Thymus (tissue), 11 donors: Measurements from ENCODE around the gene TWNK. TPM values are rescaled to one million over a fixed set of nuclear protein-coding genes. Genes with fewer than 3 reads are reported as not detected.

ENCODE experiments used
- DNase-seq, 9 donors: peaks; one replicate each; pipeline ENCODE4 v3.0.0-alpha.2; 2013; ENCODE audit warnings: low spot score in 9 of 9, low read depth in 6 of 9, missing footprints in 1 of 9
- H3K27ac ChIP-seq, 2 donors: one replicate each; pipeline ENCODE4 v1.5.1; 2013; ENCODE audit warnings: control low read depth in 1 of 2, low read depth in 1 of 2, low read length in 1 of 2, mild to moderate bottlenecking in 1 of 2, moderate library complexity in 1 of 2
- H3K27me3 ChIP-seq, 2 donors: one replicate each; pipeline ENCODE4 v1.5.1; 2013; ENCODE audit warnings: low read length in 1 of 2; ENCODE audit not compliant: control insufficient read depth in 2 of 2, insufficient read depth in 1 of 2
- H3K36me3 ChIP-seq, 2 donors: one replicate each; pipeline ENCODE4 v1.5.1; 2013; ENCODE audit warnings: low read length in 1 of 2, mild to moderate bottlenecking in 1 of 2, moderate library complexity in 1 of 2; ENCODE audit not compliant: control insufficient read depth in 2 of 2, insufficient read depth in 2 of 2
- H3K4me1 ChIP-seq, 2 donors: one replicate each; pipeline ENCODE4 v1.5.1; 2013; ENCODE audit warnings: low read length in 2 of 2; ENCODE audit not compliant: control insufficient read depth in 2 of 2, insufficient read depth in 2 of 2
- H3K4me3 ChIP-seq, 2 donors: one replicate each; pipeline ENCODE4 v1.5.1; 2013; ENCODE audit warnings: low read length in 2 of 2, control low read depth in 1 of 2, mild to moderate bottlenecking in 1 of 2
- H3K9me3 ChIP-seq, 2 donors: one replicate each; pipeline ENCODE4 v1.5.1; 2013; ENCODE audit warnings: low read length in 1 of 2, mild to moderate bottlenecking in 1 of 2; ENCODE audit not compliant: control insufficient read depth in 2 of 2, insufficient read depth in 1 of 2
- WGBS: extraction: QIAGEN DNeasy Blood & Tissue Kit; methylation state at CpG from one replicate; pipeline ENCODE4 v1.1.7; 2013; 5-methylcytosine and 5-hydroxymethylcytosine counted together
- polyA plus RNA-seq: library from polyadenylated mRNA; stranded (reverse); fragments of 200-250 nt; gene quantifications from one replicate; pipeline ENCODE4 v1.2.3, GENCODE V29; 2013
- total RNA-seq: library from RNA; stranded (reverse); fragments of 120-200 nt; gene quantifications from one replicate; pipeline ENCODE4 v1.2.4, GENCODE V29; 2013
- donor health status: healthy.

The TWNK gene
- total and polyA plus RNA-seq, 2 donors, result 5.9 to 9.1 TPM

DNA sequence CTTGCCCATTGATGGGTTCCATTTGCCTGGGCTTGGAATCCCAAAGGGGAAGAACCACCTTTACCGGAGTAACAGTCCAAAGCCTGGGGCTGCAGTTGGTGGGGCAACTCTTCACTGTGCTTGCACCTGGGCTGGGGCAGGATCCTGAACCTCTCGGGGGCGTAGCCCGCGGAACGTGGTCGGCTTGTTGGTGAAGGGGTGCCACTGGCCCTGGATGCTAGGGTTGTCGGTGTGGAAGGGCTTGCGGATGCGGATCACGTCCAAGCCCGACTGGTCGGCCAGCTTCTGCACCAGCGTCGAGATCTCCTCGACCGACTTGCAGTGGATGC lies 756 bp upstream of the TWNK start:
- Histone ChIP-seq H3K36me3 (peaks cover 29 to 36% of the 10 kb centered on the region in 2 donors), H3K9me3 (peaks cover 0 to 6% of the 10 kb centered on the region in 2 donors), H3K27me3 (peaks cover 0 to 2% of the 10 kb centered on the region in 2 donors), H3K27ac (no peak overlapping the region), H3K4me1 (peaks cover 10 to 22% of the 10 kb centered on the region in 2 donors), H3K4me3 (peak overlapping the region; percentile 61 to 98)
- DNase-seq, result no peak
- WGBS, result 34% methylated on average over 17 of the region's 17 CpGs

GRCh38 chr10:100987685-100988049 lies 324 bp downstream of the TWNK start:
- Histone ChIP-seq H3K27ac (peak overlapping the region in 1 of 2 donors; percentile 88), H3K9me3 (peaks cover 0 to 6% of the 10 kb centered on the region in 2 donors), H3K4me1 (peaks cover 10 to 22% of the 10 kb centered on the region in 2 donors), H3K27me3 (peaks cover 0 to 2% of the 10 kb centered on the region in 2 donors), H3K4me3 (peak overlapping the region; percentile 61 to 98), H3K36me3 (peaks cover 29 to 34% of the 10 kb centered on the region in 2 donors)
- whole genome bisulfite sequencing, result 3% methylated on average over 15 of the region's 15 CpGs
- no peak for DNase-seq

GRCh38 chr10:100988166-100988565 lies 823 bp downstream of the TWNK start:
- WGBS, result 80% methylated on average over 10 of the region's 10 CpGs
- H3K27ac ChIP-seq, result no peak overlapping the region
- H3K4me1 ChIP-seq, result peaks cover 10 to 22% of the 10 kb centered on the region in 2 donors

DNA sequence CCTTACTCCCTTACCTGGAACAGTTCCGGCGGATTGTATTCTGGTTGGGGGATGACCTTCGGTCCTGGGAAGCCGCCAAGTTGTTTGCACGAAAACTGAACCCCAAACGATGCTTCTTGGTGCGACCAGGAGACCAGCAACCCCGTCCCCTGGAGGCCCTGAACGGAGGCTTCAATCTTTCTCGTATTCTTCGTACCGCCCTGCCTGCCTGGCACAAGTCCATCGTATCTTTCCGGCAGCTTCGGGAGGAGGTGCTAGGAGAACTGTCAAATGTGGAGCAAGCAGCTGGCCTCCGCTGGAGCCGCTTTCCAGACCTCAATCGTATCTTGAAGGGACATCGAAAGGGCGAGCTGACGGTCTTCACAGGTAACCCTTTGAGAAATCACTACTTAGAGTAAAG lies 1.7 kb downstream of the TWNK start:
- WGBS, result 94% methylated on average over 21 of the region's 21 CpGs
- Histone ChIP-seq H3K4me3 (no peak overlapping the region), H3K27me3 (peaks cover 0 to 2% of the 10 kb centered on the region in 2 donors), H3K36me3 (peaks cover 27 to 37% of the 10 kb centered on the region in 2 donors), H3K4me1 (peaks cover 10 to 22% of the 10 kb centered on the region in 2 donors), H3K27ac (no peak overlapping the region), H3K9me3 (peaks cover 0 to 6% of the 10 kb centered on the region in 2 donors)
- DNase-seq, result no peak

More at GRCh38 chr10:100988166-100988565, 823 bp downstream of the TWNK start:
- Histone ChIP-seq H3K36me3 (peaks cover 30 to 34% of the 10 kb centered on the region in 2 donors), H3K4me3 (peak overlapping the region; percentile 61 to 98), H3K9me3 (peaks cover 0 to 6% of the 10 kb centered on the region in 2 donors), H3K27me3 (peaks cover 0 to 2% of the 10 kb centered on the region in 2 donors)
- DNase-seq, result no peak

GRCh38 chr10:100993986-100994708 lies 6.8 kb downstream of the TWNK start:
- WGBS, result 91% methylated on average over 10 of the region's 10 CpGs
- Histone ChIP-seq H3K27ac (no peak overlapping the region), H3K36me3 (peaks cover 24 to 35% of the 10 kb centered on the region in 2 donors), H3K27me3 (peaks cover 0 to under 1% of the 10 kb centered on the region in 2 donors), H3K9me3 (peaks cover 0 to 1% of the 10 kb centered on the region in 2 donors), H3K4me3 (no peak overlapping the region), H3K4me1 (peaks cover 17 to 23% of the 10 kb centered on the region in 2 donors)
- no peak for DNase-seq

DNA sequence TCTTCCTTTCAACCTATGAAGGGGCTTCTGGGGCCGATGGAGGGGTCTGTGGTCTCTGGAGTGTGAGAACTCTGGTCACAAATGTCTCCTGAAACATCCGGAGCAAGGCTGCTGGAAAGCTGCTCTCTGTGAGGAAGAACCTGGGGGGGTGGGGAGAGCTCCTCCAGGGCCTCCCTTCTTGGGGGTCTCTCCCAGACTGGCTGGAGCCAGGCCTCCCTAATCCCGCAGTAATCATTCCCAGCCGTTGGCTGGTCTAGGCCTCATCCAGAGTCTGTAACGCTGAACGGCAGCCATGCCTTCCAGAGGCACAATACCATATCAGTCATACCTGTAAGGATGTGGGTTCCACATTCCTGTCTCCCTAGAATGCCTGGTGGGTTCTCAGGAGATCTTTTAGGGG lies 7.8 kb downstream of the TWNK start:
- H3K4me3 ChIP-seq, result no peak overlapping the region
- H3K4me1 ChIP-seq, result peaks cover 22 to 27% of the 10 kb centered on the region in 2 donors
- 90% methylated on average over 6 of the region's 6 CpGs for WGBS
- peaks cover 0 to 9% of the 10 kb centered on the region in 2 donors for H3K27me3 ChIP-seq
- no peak overlapping the region for H3K27ac ChIP-seq
- no peak for DNase-seq
- H3K36me3 ChIP-seq, result peaks cover 18 to 29% of the 10 kb centered on the region in 2 donors
- no peaks in the 10 kb centered on the region for H3K9me3 ChIP-seq

DNA sequence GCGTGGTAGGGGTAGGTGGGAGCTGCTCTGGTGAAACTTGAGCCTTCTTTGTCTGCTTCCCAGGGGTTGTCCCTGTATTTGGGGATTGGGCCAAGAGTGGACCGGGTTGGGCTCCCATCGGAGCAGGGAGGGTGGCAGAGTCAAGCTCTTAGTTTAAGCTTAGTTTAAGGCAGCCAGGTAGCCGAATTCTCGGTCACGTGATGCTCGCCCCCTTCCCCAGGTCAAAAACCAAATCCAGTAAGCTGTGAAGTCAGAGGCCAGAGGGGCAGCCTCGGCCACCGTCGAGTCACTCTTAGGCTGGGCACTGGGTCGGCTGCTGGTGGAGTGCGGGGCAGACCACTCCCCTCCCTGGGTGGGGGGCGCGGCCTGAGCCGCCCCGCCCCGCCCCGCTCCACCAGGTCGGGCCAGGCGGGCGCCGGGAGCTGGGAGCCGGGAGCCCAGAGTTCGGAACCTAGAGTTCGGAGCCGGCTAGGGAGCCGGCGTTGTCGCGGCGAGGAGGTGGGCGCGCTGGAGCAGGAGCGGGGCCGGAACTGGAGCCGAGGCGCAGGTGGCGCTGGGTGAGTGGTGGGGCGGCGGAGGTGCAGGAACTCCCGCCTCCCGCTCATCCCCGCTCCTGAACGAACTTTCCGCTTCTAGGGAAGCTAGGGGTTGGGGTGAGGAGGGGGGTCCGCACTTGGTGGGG lies 9.5 kb downstream of the TWNK start:
- Histone ChIP-seq H3K27me3 (peaks cover 0 to 20% of the 10 kb centered on the region in 2 donors), H3K4me1 (peaks cover 22 to 29% of the 10 kb centered on the region in 2 donors), H3K9me3 (no peaks in the 10 kb centered on the region), H3K4me3 (peak overlapping the region; percentile 82), H3K27ac (peak overlapping the region; percentile 74 to 83), H3K36me3 (peaks cover 8 to 15% of the 10 kb centered on the region in 2 donors)
- peak in 3 of 9 donors; percentile 46 to 49 (median 47) for DNase-seq
- 4% methylated on average over 46 of the region's 46 CpGs for WGBS

DNA sequence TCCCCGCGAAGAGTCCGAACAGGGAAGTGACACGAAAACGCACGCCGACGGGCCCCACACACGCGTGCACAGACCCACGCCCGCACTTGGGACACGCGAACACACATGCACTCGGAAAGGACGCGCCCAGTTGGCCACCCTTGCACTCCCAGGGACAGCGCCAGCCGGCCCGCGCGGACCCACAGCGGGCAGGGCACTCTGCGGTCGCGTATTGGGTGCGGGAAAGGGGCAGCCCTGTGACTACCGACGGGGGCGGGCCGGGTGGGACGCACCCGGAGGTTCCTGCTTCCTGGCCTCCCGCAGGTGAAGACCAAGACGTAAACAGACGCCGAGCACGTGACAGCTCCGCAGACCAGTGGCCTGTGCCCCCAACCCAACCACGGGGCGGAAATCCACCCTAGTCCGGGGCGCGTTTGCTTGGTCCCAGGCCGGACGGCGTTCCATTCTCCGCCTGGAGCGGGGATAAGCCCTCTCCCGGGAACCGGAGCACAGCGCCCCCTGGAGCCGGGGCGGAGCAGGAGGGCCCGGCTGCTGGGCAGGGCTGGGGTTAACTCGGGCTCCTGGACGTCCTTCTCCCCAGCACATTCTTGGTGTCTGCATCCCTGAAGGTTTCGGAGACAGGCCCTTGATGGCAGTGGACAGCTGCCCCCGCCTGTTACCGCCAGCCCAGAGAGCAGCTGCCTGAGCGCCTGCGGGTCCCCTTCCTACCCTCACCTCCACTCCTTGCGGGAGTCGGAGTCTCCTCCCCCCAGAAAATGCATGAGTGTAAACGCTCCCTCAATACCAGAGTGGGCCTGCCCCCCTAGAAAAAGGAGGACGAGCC lies 10.2 kb downstream of the TWNK start:
- DNase-seq, result peak in 6 of 9 donors; percentile 46 to 83 (median 62)
- no peaks in the 10 kb centered on the region for H3K9me3 ChIP-seq
- H3K27ac ChIP-seq, result peak overlapping the region; percentile 70 to 91
- H3K27me3 ChIP-seq, result peaks cover 0 to 20% of the 10 kb centered on the region in 2 donors
- peaks cover 22 to 29% of the 10 kb centered on the region in 2 donors for H3K4me1 ChIP-seq
- H3K36me3 ChIP-seq, result peaks cover 8 to 15% of the 10 kb centered on the region in 2 donors
- H3K4me3 ChIP-seq, result peak overlapping the region; percentile 82
- WGBS, result under 1% methylated on average over 66 of the region's 66 CpGs
